A204.1 (cell line): ENCODE data around the gene TBX2.
A peak's percentile ranks its signal among the peaks of the same experiment; 100 is the strongest.
"Not testable (repeated sequence)": the region's sequence is repeated elsewhere in the genome, so short reads cannot be mapped to it uniquely, and the experiment has no call there.

Source experiments
- FAIRE-seq: peaks from 2 replicates; lab custom pipeline; 2012; peaks lifted over from hg19 to GRCh38; lab: Jason Lieb, UNC

TBX2 gene

GRCh38 chr17:61399131-61400065 lies at the start of gene TBX2:
TSS of gene TBX2 (plus strand) at chr17:61399843. CDS start at chr17:61400177, 334 bp downstream.
- peak; percentile 89 for FAIRE-seq

GRCh38 chr17:61351745-61352407 lies 47.8 kb upstream of the TBX2 start:
- FAIRE-seq = no peak

- no peak for FAIRE-seq
Observed at GRCh38 chr17:61352408-61352770, 47.3 kb upstream of the TBX2 start.

GRCh38 chr17:61352781-61353491 lies 46.7 kb upstream of the TBX2 start:
- no peak for FAIRE-seq

GRCh38 chr17:61353615-61354014 lies 46.0 kb upstream of the TBX2 start:
- FAIRE-seq = no peak

- no peak for FAIRE-seq
Observed at GRCh38 chr17:61354895-61355874, 44.5 kb upstream of the TBX2 start.

- not testable (repeated sequence) for FAIRE-seq
Observed at GRCh38 chr17:61357061-61357460, 42.6 kb upstream of the TBX2 start.

GRCh38 chr17:61359513-61359912 lies 40.1 kb upstream of the TBX2 start:
- FAIRE-seq = not testable (repeated sequence)

- no peak for FAIRE-seq
Observed at GRCh38 chr17:61360318-61360943, 39.2 kb upstream of the TBX2 start.

- FAIRE-seq = no peak
Observed at GRCh38 chr17:61361084-61361483, 38.6 kb upstream of the TBX2 start.

GRCh38 chr17:61362396-61362795 lies 37.2 kb upstream of the TBX2 start:
- no peak for FAIRE-seq

- no peak for FAIRE-seq
Observed at GRCh38 chr17:61362852-61363600, 36.6 kb upstream of the TBX2 start.

- FAIRE-seq = no peak
Observed at GRCh38 chr17:61363601-61364462, 35.8 kb upstream of the TBX2 start.

GRCh38 chr17:61364463-61364846 lies 35.2 kb upstream of the TBX2 start:
- FAIRE-seq = no peak

- FAIRE-seq = no peak
Observed at GRCh38 chr17:61366076-61366714, 33.4 kb upstream of the TBX2 start.

GRCh38 chr17:61366715-61367413 lies 32.8 kb upstream of the TBX2 start:
- no peak for FAIRE-seq

- no peak for FAIRE-seq
Observed at GRCh38 chr17:61368049-61368831, 31.4 kb upstream of the TBX2 start.
